GM19043 (cell line): ENCODE data around the gene CTBP1.

Source experiments
- ATAC-seq: cut with Tn5 transposase; IDR thresholded peaks from one replicate; pipeline ENCODE4 v1.9.1; 2021; ENCODE audit warnings: low read depth; ENCODE audit not compliant: unreplicated experiment

Gene CTBP1

GRCh38 chr4:1250921-1251772, 2.2 kb upstream of the CTBP1 start:
- ATAC-seq: no peak

GRCh38 chr4:1250527-1250812, 1.5 kb upstream of the CTBP1 start:
- no peak for ATAC-seq

GRCh38 chr4:1249731-1250526, 999 bp upstream of the CTBP1 start:
- ATAC-seq: no peak

- ATAC-seq: peak; percentile 42
These were observed 309 bp upstream of the CTBP1 start for GRCh38 chr4:1249148-1249730.

GRCh38 chr4:1247864-1248244, 1.1 kb downstream of the CTBP1 start:
- peak; percentile 13 for ATAC-seq

GRCh38 chr4:1246901-1247863, 1.7 kb downstream of the CTBP1 start:
- no peak for ATAC-seq

GRCh38 chr4:1246111-1246881, 2.6 kb downstream of the CTBP1 start:
- no peak for ATAC-seq

- ATAC-seq: no peak
These were observed 3.4 kb downstream of the CTBP1 start for GRCh38 chr4:1245481-1246051.

GRCh38 chr4:1244978-1245471, 3.9 kb downstream of the CTBP1 start:
- ATAC-seq: no peak

- no peak for ATAC-seq
These were observed 4.6 kb downstream of the CTBP1 start for GRCh38 chr4:1244081-1244977.

GRCh38 chr4:1243451-1244080, 5.4 kb downstream of the CTBP1 start:
- ATAC-seq: no peak

GRCh38 chr4:1242506-1243450, 6.2 kb downstream of the CTBP1 start:
- ATAC-seq: no peak

GRCh38 chr4:1241936-1242505, 6.9 kb downstream of the CTBP1 start:
- ATAC-seq: no peak

- ATAC-seq: no peak
These were observed 7.4 kb downstream of the CTBP1 start for GRCh38 chr4:1241466-1241935.

- ATAC-seq: no peak
These were observed 8.0 kb downstream of the CTBP1 start for GRCh38 chr4:1240721-1241465.

GRCh38 chr4:1239950-1240307, 9.0 kb downstream of the CTBP1 start:
- no peak for ATAC-seq
